B cell (primary cell): ENCODE data around the gene NFU1.

ENCODE experiments used
- CTCF ChIP-seq: fragments of 200-600 bp; IDR thresholded peaks from one replicate; pipeline ENCODE4 v1.8.0; 2022; ENCODE audit warnings: antibody characterized with exemption, mild to moderate bottlenecking
- EZH2 ChIP-seq: IDR thresholded peaks from 2 replicates; pipeline ENCODE4 v1.6.1; 2012; ENCODE audit warnings: borderline replicate concordance, low read depth, mild to moderate bottlenecking, moderate library complexity, low read length; ENCODE audit not compliant: insufficient read depth, poor library complexity, severe bottlenecking

DNA sequence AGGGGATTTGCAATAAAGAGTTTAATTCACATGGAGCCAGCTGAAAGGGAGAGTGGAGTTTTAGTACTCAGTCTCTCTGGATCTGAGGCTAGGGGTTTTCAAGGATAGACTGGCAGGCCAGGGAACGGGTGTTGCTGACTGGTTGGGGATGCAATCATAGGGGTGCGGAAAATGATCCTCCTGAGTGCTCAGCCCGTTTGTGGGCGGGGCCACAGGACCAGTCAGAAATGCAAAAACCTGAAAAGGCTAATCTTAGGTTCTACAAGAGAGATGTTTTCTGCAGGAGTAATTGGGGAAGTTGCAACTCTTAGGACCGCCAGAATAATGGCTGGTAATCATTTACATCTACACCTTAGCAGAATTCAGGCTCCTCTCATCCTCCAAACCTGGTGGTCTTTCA is 2.5 kb downstream of the NFU1 start:
- TF ChIP-seq EZH2 (no peak), CTCF (no peak)
